ENCODE measurements around the gene KRTAP4-4.

Gene KRTAP4-4

GRCh38 chr17:41111151-41111885, 49.2 kb downstream of the KRTAP4-4 start:
- DNase-seq (ENCODE audit: low spot score): no peak
